B cell (primary cell): ENCODE results near the gene DDAH2. TPM values are rescaled to one million over a fixed set of nuclear protein-coding genes. Genes with fewer than 3 reads are reported as not detected.

ENCODE experiments used
- ATAC-seq: fragments of 200-7000 bp; cut with Tn5 transposase; one replicate; pipeline ENCODE4 v1.10.0; 2021; ENCODE audit warnings: low read depth, mild to moderate bottlenecking, moderate number of reproducible peaks, moderate library complexity
- CTCF ChIA-PET: fragments of 350-600 bp; sonication (Branson Sonifier 250); formaldehyde crosslinking; loops from one replicate; lab custom pipeline; 2021; ENCODE audit warnings: antibody characterized with exemption, inconsistent platforms; lab: Charles Lee
- POLR2A ChIA-PET: fragments of 350-600 bp; sonication (Branson Sonifier 250); formaldehyde crosslinking; loops from one replicate; lab custom pipeline; 2021; ENCODE audit warnings: antibody characterized with exemption; lab: Charles Lee
- DNase-seq: peaks from one replicate; pipeline ENCODE4 v3.0.0; 2013
- H2AFZ ChIP-seq: 2 replicates; pipeline ENCODE4 v1.6.1; 2012; ENCODE audit warnings: mild to moderate bottlenecking, low read depth, low read length; ENCODE audit not compliant: insufficient read depth, poor library complexity, severe bottlenecking
- H3K27ac ChIP-seq, 2 donors: 1 replicate in 1 of 2; 2 replicates in 1 of 2; pipeline ENCODE4 v1.5.1; 2012 to 2013; ENCODE audit warnings: low read length in 2 of 2, mild to moderate bottlenecking in 2 of 2, moderate library complexity in 1 of 2
- H3K27me3 ChIP-seq, 4 experiments: fragments of 200-600 bp in 1 of 4; sonication (generic) in 1 of 4; replicated peaks in 1 of 4; 1 replicate in 2 of 4; 2 replicates in 2 of 4; pipeline versions ENCODE4 v1.6.1 to v1.7.0; 2013 to 2016; ENCODE audit warnings: low read length in 3 of 4, mild to moderate bottlenecking in 2 of 4, mixed read lengths in 1 of 4, moderate library complexity in 1 of 4; ENCODE audit not compliant: insufficient read depth in 4 of 4, control insufficient read depth in 3 of 4; ENCODE audit errors: control extremely low read depth in 1 of 4
- H3K36me3 ChIP-seq, 2 experiments: replicated peaks in 1 of 2; 1 replicate in 1 of 2; 2 replicates in 1 of 2; pipeline versions ENCODE4 v1.6.1 to v1.7.1; 2013; ENCODE audit warnings: low read length in 1 of 2; ENCODE audit not compliant: insufficient read depth in 2 of 2, control insufficient read depth in 1 of 2; ENCODE audit errors: control extremely low read depth in 1 of 2, extremely low read depth in 1 of 2
- H3K4me1 ChIP-seq, 2 donors: fragments of 200-600 bp in 1 of 2; sonication (generic) in 1 of 2; 1 replicate in 1 of 2; 2 replicates in 1 of 2; pipeline versions ENCODE4 v1.5.1 to v1.6.1; 2013 to 2017; ENCODE audit warnings: low read length in 2 of 2; ENCODE audit not compliant: control insufficient read depth in 2 of 2, insufficient read depth in 2 of 2
- H3K4me2 ChIP-seq: replicated peaks from 2 replicates; pipeline ENCODE3; 2012; ENCODE audit warnings: mild to moderate bottlenecking, low read depth, low read length; ENCODE audit not compliant: poor library complexity, severe bottlenecking
- H3K4me3 ChIP-seq, 5 experiments: fragments of 200-600 bp in 1 of 5; sonication (generic) in 1 of 5; 1 replicate in 3 of 5; 2 replicates in 2 of 5; pipeline versions ENCODE4 v1.5.1 to v1.7.0; 2011 to 2016; ENCODE audit warnings: low read length in 4 of 5, mild to moderate bottlenecking in 4 of 5, low read depth in 2 of 5, control low read depth in 1 of 5, moderate library complexity in 1 of 5; ENCODE audit not compliant: insufficient read depth in 1 of 5; ENCODE audit errors: control extremely low read depth in 1 of 5, extremely low read depth in 1 of 5
- H3K79me2 ChIP-seq: fragments of 200-600 bp; sonication (generic); one replicate; pipeline ENCODE4 v1.6.0; 2016; ENCODE audit warnings: low read length; ENCODE audit not compliant: control insufficient read depth, insufficient read depth
- H3K9ac ChIP-seq: fragments of 200-600 bp; sonication (generic); 2 replicates; pipeline ENCODE4 v1.6.1; 2017; ENCODE audit warnings: mild to moderate bottlenecking, low read length, moderate library complexity
- H3K9me3 ChIP-seq, 3 donors: one replicate each; pipeline versions ENCODE4 v1.6.1 to v1.7.1; 2013; ENCODE audit warnings: low read length in 2 of 3; ENCODE audit not compliant: control insufficient read depth in 2 of 3, insufficient read depth in 1 of 3; ENCODE audit errors: control extremely low read depth in 1 of 3
- H4K20me1 ChIP-seq: 2 replicates; pipeline ENCODE4 v1.6.0; 2012; ENCODE audit warnings: mild to moderate bottlenecking, low read length; ENCODE audit not compliant: insufficient read depth, control insufficient read depth, poor library complexity, severe bottlenecking
- H3K27ac Mint-ChIP-seq: one replicate; pipeline ENCODE4 v1.8.0; 2021; ENCODE audit warnings: mixed read lengths
- H3K27me3 Mint-ChIP-seq: one replicate; pipeline ENCODE4 v1.8.0; 2021; ENCODE audit warnings: mixed read lengths
- H3K4me1 Mint-ChIP-seq: one replicate; pipeline ENCODE4 v1.8.0; 2021; ENCODE audit warnings: mixed read lengths
- H3K4me3 Mint-ChIP-seq: one replicate; pipeline ENCODE4 v1.8.0; 2021; ENCODE audit warnings: mixed read lengths
- H3K9me3 Mint-ChIP-seq: one replicate; pipeline ENCODE4 v1.8.0; 2022; ENCODE audit warnings: mixed read lengths; ENCODE audit not compliant: insufficient read depth
- CTCF ChIP-seq: fragments of 200-600 bp; IDR thresholded peaks from one replicate; pipeline ENCODE4 v1.8.0; 2022; ENCODE audit warnings: antibody characterized with exemption, mild to moderate bottlenecking
- EZH2 ChIP-seq: IDR thresholded peaks from 2 replicates; pipeline ENCODE4 v1.6.1; 2012; ENCODE audit warnings: borderline replicate concordance, low read depth, mild to moderate bottlenecking, moderate library complexity, low read length; ENCODE audit not compliant: insufficient read depth, poor library complexity, severe bottlenecking
- WGBS: methylation state at CpG from one replicate; pipeline ENCODE4 v1.1.5; 2013; ENCODE audit warnings: missing lambda C conversion rate; ENCODE audit not compliant: insufficient coverage; 5-methylcytosine and 5-hydroxymethylcytosine counted together
- intact Hi-C: fragments of 100-400 bp; cut with micrococcal nuclease; formaldehyde crosslinking; loops from one replicate; pipeline ENCODE4 v1.10.0; 2022
- polyA plus RNA-seq: library from polyadenylated mRNA; depleted of rRNA; stranded (reverse); fragments of >200 nt; gene quantifications from 2 replicates; pipeline ENCODE4 v1.2.3, GENCODE V29; 2012
- small RNA-seq: library from RNA; depleted of rRNA; stranded (forward); fragments of <200 nt; gene quantifications from one replicate; pipeline ENCODE3, GENCODE V24; 2012; ENCODE audit warnings: low replicate concordance, low read depth; ENCODE audit not compliant: insufficient read length
- total RNA-seq, 2 donors: library from RNA; stranded (reverse); fragments of 120-200 nt in 1 of 2; gene quantifications; 1 replicate in 1 of 2; 2 replicates in 1 of 2; pipeline versions ENCODE4 v1.2.3 to v1.2.4, GENCODE V29; 2013 to 2022

The DDAH2 gene
- total and polyA plus RNA-seq, 2 donors (not counting 1 experiment from before 2014, with no cell fraction given), result 59.2 to 87.2 TPM

DNA sequence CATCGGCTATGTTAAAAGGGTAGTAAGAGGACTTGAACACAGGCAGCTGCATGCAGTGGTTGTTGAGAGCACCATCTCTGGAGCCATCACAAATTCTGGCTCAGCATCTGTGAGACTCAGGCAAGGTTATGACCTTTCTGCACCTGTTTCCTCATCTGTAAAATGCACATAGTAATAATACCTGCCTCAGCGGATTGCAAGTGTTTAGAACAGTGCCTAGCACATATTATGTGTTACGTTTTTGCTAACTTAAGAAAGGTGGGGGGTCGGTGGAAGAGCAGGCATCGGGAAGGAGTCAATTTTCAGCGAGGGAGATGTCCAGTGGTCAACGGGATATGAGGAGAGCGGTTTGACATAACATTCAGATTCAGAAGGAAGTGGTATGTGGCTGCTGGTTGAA lies 51.1 kb downstream of the DDAH2 start:
- Histone ChIP-seq H3K4me2 (no peak overlapping the region), H4K20me1 (no peaks in the 10 kb centered on the region), H2AFZ (no peak overlapping the region), H3K4me3 (no peak overlapping the region), H3K36me3 (peaks cover 0 to 2% of the 10 kb centered on the region in 2 experiments), H3K79me2 (no peaks in the 10 kb centered on the region), H3K9ac (no peak overlapping the region), H3K4me1 (peaks cover 16 to 36% of the 10 kb centered on the region in 2 donors), H3K27me3 (no peaks in the 10 kb centered on the region), H3K27ac (no peak overlapping the region), H3K9me3 (no peaks in the 10 kb centered on the region)
- ATAC-seq (no peak), DNase-seq (no peak)
- CTCF ChIA-PET, result interaction anchor here (0.5 to 3.3 kb wide), 6 partner anchors 50 to 211 kb away, joined by 3 to 15 read pairs (median 5); no protein-coding TSS in a partner anchor
- Mint-ChIP-seq H3K4me3 (no peak overlapping the region), H3K4me1 (peaks cover 42% of the 10 kb centered on the region), H3K9me3 (no peaks in the 10 kb centered on the region), H3K27me3 (no peaks in the 10 kb centered on the region), H3K27ac (no peak overlapping the region)
- TF ChIP-seq EZH2 (no peak), CTCF (no peak)
- POLR2A ChIA-PET, result interaction anchor here (0.6 kb wide), 1 partner anchor 109 kb away, joined by 5 read pairs; no protein-coding TSS in a partner anchor
- 74% methylated on average over 7 of the region's 8 CpGs for WGBS
- intact Hi-C loops, result no loop called here

Small RNA genes within 50 kb of the gene (small RNA-seq; reads per million reads assigned to genes)
- gene LY6G6D, result not detected
- gene MIR4646, result not detected
- not detected for gene MSH5-SAPCD1
- not detected for gene RF00019
- not detected for gene RNU6-850P
- gene SAPCD1, result not detected

Other genes starting within 250 kb of the DDAH2 start
Only the 30 nearest of the 42 such genes appear.
- 5.6 and 8.8 TPM in 2 replicates for gene LTA, start 157.0 kb downstream of the DDAH2 start, total RNA-seq
- 8.4 and 8.6 TPM in 2 replicates for gene LTA, start 157.0 kb downstream of the DDAH2 start, polyA plus RNA-seq
- gene TNF, start 153.7 kb downstream of the DDAH2 start, total RNA-seq, result 22.2 and 22.6 TPM in 2 replicates
- gene TNF, start 153.7 kb downstream of the DDAH2 start, polyA plus RNA-seq, result 15.6 and 21.9 TPM in 2 replicates
- gene LTB, start 146.9 kb downstream of the DDAH2 start, total RNA-seq, result 473 and 488 TPM in 2 replicates
- gene LTB, start 146.9 kb downstream of the DDAH2 start, polyA plus RNA-seq, result 832 and 938 TPM in 2 replicates
- gene LST1, start 143.0 kb downstream of the DDAH2 start, total RNA-seq, result 7.4 and 9.5 TPM in 2 replicates
- gene LST1, start 143.0 kb downstream of the DDAH2 start, polyA plus RNA-seq, result 29.4 and 30.5 TPM in 2 replicates
- gene NCR3, start 136.3 kb downstream of the DDAH2 start, total RNA-seq, result 24.7 and 28.5 TPM in 2 replicates
- 52.2 and 52.5 TPM in 2 replicates for gene NCR3, start 136.3 kb downstream of the DDAH2 start, polyA plus RNA-seq
- gene AIF1, start 114.1 kb downstream of the DDAH2 start, total RNA-seq, result 1.3 and 1.5 TPM in 2 replicates
- gene AIF1, start 114.1 kb downstream of the DDAH2 start, polyA plus RNA-seq, result 4.7 and 7.5 TPM in 2 replicates
- 265 and 278 TPM in 2 replicates for gene PRRC2A, start 108.6 kb downstream of the DDAH2 start, total RNA-seq
- 152 and 153 TPM in 2 replicates for gene PRRC2A, start 108.6 kb downstream of the DDAH2 start, polyA plus RNA-seq
- gene BAG6, start 76.6 kb downstream of the DDAH2 start, total RNA-seq, result 345 and 348 TPM in 2 replicates
- gene BAG6, start 76.6 kb downstream of the DDAH2 start, polyA plus RNA-seq, result 252 and 276 TPM in 2 replicates
- 2.6 and 3.6 TPM in 2 replicates for gene APOM, start 73.4 kb downstream of the DDAH2 start, total RNA-seq
- 11.6 and 11.9 TPM in 2 replicates for gene APOM, start 73.4 kb downstream of the DDAH2 start, polyA plus RNA-seq
- 34.0 and 35.1 TPM in 2 replicates for gene C6orf47, start 68.5 kb downstream of the DDAH2 start, total RNA-seq
- 5.8 and 7.6 TPM in 2 replicates for gene C6orf47, start 68.5 kb downstream of the DDAH2 start, polyA plus RNA-seq
- gene GPANK1, start 64.3 kb downstream of the DDAH2 start, total RNA-seq, result 24.2 and 24.3 TPM in 2 replicates
- 18.3 and 22.6 TPM in 2 replicates for gene GPANK1, start 64.3 kb downstream of the DDAH2 start, polyA plus RNA-seq
- 141 and 146 TPM in 2 replicates for gene CSNK2B, start 63.2 kb downstream of the DDAH2 start, total RNA-seq
- 124 and 142 TPM in 2 replicates for gene CSNK2B, start 63.2 kb downstream of the DDAH2 start, polyA plus RNA-seq
- gene LY6G5B, start 59.3 kb downstream of the DDAH2 start, total RNA-seq, result 42.3 and 44.2 TPM in 2 replicates
- 25.2 and 28.4 TPM in 2 replicates for gene LY6G5B, start 59.3 kb downstream of the DDAH2 start, polyA plus RNA-seq
- 0.76 and 2.1 TPM in 2 replicates for gene LY6G5C, start 48.2 kb downstream of the DDAH2 start, total RNA-seq
- gene LY6G5C, start 48.2 kb downstream of the DDAH2 start, polyA plus RNA-seq, result 0.40 and 3.4 TPM in 2 replicates
- 78.3 and 90.3 TPM in 2 replicates for gene ABHD16A, start 26.0 kb downstream of the DDAH2 start, total RNA-seq
- gene ABHD16A, start 26.0 kb downstream of the DDAH2 start, polyA plus RNA-seq, result 97.5 and 97.6 TPM in 2 replicates
- not detected in 2 replicates for gene LY6G6F, start 22.4 kb downstream of the DDAH2 start, total RNA-seq
- gene LY6G6F, start 22.4 kb downstream of the DDAH2 start, polyA plus RNA-seq, result 0.32 TPM in 1 of 2 replicates, not detected in the other
- not detected in 2 replicates for gene LY6G6D, start 14.0 kb downstream of the DDAH2 start, total RNA-seq
- gene LY6G6D, start 14.0 kb downstream of the DDAH2 start, polyA plus RNA-seq, result not detected in 2 replicates
- not detected in 2 replicates for gene LY6G6C, start 7.6 kb downstream of the DDAH2 start, total RNA-seq
- 0.13 and 0.30 TPM in 2 replicates for gene LY6G6C, start 7.6 kb downstream of the DDAH2 start, polyA plus RNA-seq
- 0.24 and 0.54 TPM in 2 replicates for gene MPIG6B, start 5.9 kb downstream of the DDAH2 start, total RNA-seq
- 1.6 and 4.8 TPM in 2 replicates for gene MPIG6B, start 5.9 kb downstream of the DDAH2 start, polyA plus RNA-seq
- gene CLIC1, start 7.2 kb upstream of the DDAH2 start, total RNA-seq, result 216 and 221 TPM in 2 replicates
- 178 and 290 TPM in 2 replicates for gene CLIC1, start 7.2 kb upstream of the DDAH2 start, polyA plus RNA-seq
- 49.9 and 50.1 TPM in 2 replicates for gene MSH5, start 10.7 kb upstream of the DDAH2 start, total RNA-seq
- gene MSH5, start 10.7 kb upstream of the DDAH2 start, polyA plus RNA-seq, result 51.6 and 64.7 TPM in 2 replicates
- gene SAPCD1, start 33.4 kb upstream of the DDAH2 start, total RNA-seq, result 11.1 and 12.9 TPM in 2 replicates
- gene SAPCD1, start 33.4 kb upstream of the DDAH2 start, polyA plus RNA-seq, result 12.9 and 21.5 TPM in 2 replicates
- 5.2 and 5.6 TPM in 2 replicates for gene VWA7, start 48.0 kb upstream of the DDAH2 start, total RNA-seq
- 3.2 and 6.0 TPM in 2 replicates for gene VWA7, start 48.0 kb upstream of the DDAH2 start, polyA plus RNA-seq
- gene VARS1, start 66.5 kb upstream of the DDAH2 start, total RNA-seq, result 47.4 and 52.3 TPM in 2 replicates
- 54.8 and 66.8 TPM in 2 replicates for gene VARS1, start 66.5 kb upstream of the DDAH2 start, polyA plus RNA-seq
- 45.3 and 52.4 TPM in 2 replicates for gene LSM2, start 77.7 kb upstream of the DDAH2 start, total RNA-seq
- 37.7 and 57.4 TPM in 2 replicates for gene LSM2, start 77.7 kb upstream of the DDAH2 start, polyA plus RNA-seq
- gene HSPA1L, start 86.0 kb upstream of the DDAH2 start, total RNA-seq, result 2.0 and 2.4 TPM in 2 replicates
- 0.49 and 0.81 TPM in 2 replicates for gene HSPA1L, start 86.0 kb upstream of the DDAH2 start, polyA plus RNA-seq
- 58.8 and 61.2 TPM in 2 replicates for gene HSPA1A, start 86.2 kb upstream of the DDAH2 start, total RNA-seq
- 63.3 and 129 TPM in 2 replicates for gene HSPA1A, start 86.2 kb upstream of the DDAH2 start, polyA plus RNA-seq
- 79.2 and 89.9 TPM in 2 replicates for gene HSPA1B, start 98.4 kb upstream of the DDAH2 start, total RNA-seq
- 86.8 and 145 TPM in 2 replicates for gene HSPA1B, start 98.4 kb upstream of the DDAH2 start, polyA plus RNA-seq
- gene NEU1, start 133.5 kb upstream of the DDAH2 start, total RNA-seq, result 25.3 and 26.0 TPM in 2 replicates
- 35.1 and 47.2 TPM in 2 replicates for gene NEU1, start 133.5 kb upstream of the DDAH2 start, polyA plus RNA-seq
- gene SLC44A4, start 149.7 kb upstream of the DDAH2 start, total RNA-seq, result not detected in 2 replicates
- not detected in 2 replicates for gene SLC44A4, start 149.7 kb upstream of the DDAH2 start, polyA plus RNA-seq